Activated B cell treated with CpG ODN at 0.5 μM for 24 hours (primary cell): ENCODE data around the gene MOB3A. TPM values are rescaled to one million over a fixed set of nuclear protein-coding genes. Genes with fewer than 3 reads are reported as not detected.

Experiments
- ATAC-seq: fragments of 200-7000 bp; cut with Tn5 transposase; one replicate; pipeline ENCODE4 v1.10.0; 2021; ENCODE audit warnings: low read depth, mild to moderate bottlenecking, moderate library complexity
- CTCF ChIA-PET: fragments of 350-600 bp; sonication (Branson Sonifier 250); formaldehyde crosslinking; loops from one replicate; lab custom pipeline; 2021; ENCODE audit warnings: antibody characterized with exemption; lab: Charles Lee
- POLR2A ChIA-PET: fragments of 350-600 bp; sonication (Branson Sonifier 250); formaldehyde crosslinking; loops from one replicate; lab custom pipeline; 2021; ENCODE audit warnings: antibody characterized with exemption; lab: Charles Lee
- DNase-seq: peaks from one replicate; pipeline ENCODE4 v3.0.0; 2022
- H3K27ac Mint-ChIP-seq: one replicate; pipeline ENCODE4 v1.8.0; 2020; ENCODE audit warnings: mixed read lengths
- H3K27me3 Mint-ChIP-seq: one replicate; pipeline ENCODE4 v1.8.0; 2021; ENCODE audit warnings: mixed read lengths
- H3K36me3 Mint-ChIP-seq: one replicate; pipeline ENCODE4 v1.8.0; 2021; ENCODE audit warnings: low read depth, mixed read lengths
- H3K4me1 Mint-ChIP-seq: one replicate; pipeline ENCODE4 v1.8.0; 2021; ENCODE audit warnings: mixed read lengths
- H3K4me3 Mint-ChIP-seq: one replicate; pipeline ENCODE4 v1.8.0; 2020; ENCODE audit warnings: mild to moderate bottlenecking, mixed read lengths
- H3K9me3 Mint-ChIP-seq: one replicate; pipeline ENCODE4 v1.8.0; 2020; ENCODE audit warnings: mixed read lengths
- CTCF ChIP-seq: fragments of 200-600 bp; IDR thresholded peaks from one replicate; pipeline ENCODE4 v1.8.0; 2022; ENCODE audit warnings: antibody characterized with exemption, mild to moderate bottlenecking
- intact Hi-C: fragments of 100-400 bp; cut with micrococcal nuclease; formaldehyde crosslinking; loops from one replicate; pipeline ENCODE4 v1.15.1; 2024
- total RNA-seq: library from RNA; stranded (reverse); gene quantifications from 2 replicates; pipeline ENCODE4 v1.2.3, GENCODE V29; 2022

The MOB3A gene
- total RNA-seq, 1 donor from 2014 or later = 189 TPM

- Mint-ChIP-seq H3K36me3 (peaks cover 70% of the 10 kb centered on the region), H3K27me3 (no peaks in the 10 kb centered on the region), H3K27ac (no peak overlapping the region), H3K4me3 (no peak overlapping the region), H3K4me1 (peaks cover 3% of the 10 kb centered on the region), H3K9me3 (no peaks in the 10 kb centered on the region)
- TF ChIP-seq CTCF = no peak
- intact Hi-C loops = no loop called here
- no peak for DNase-seq
- ChIA-PET POLR2A (no interaction called here), CTCF (no interaction called here)
- ATAC-seq = no peak
These were observed 18.7 kb upstream of the MOB3A start for GRCh38 chr19:2114821-2115220.

GRCh38 chr19:2114218-2114617, 18.1 kb upstream of the MOB3A start:
- H3K36me3 Mint-ChIP-seq = peaks cover 73% of the 10 kb centered on the region
- no peak overlapping the region for H3K27ac Mint-ChIP-seq
- H3K27me3 Mint-ChIP-seq = no peaks in the 10 kb centered on the region
- ChIA-PET CTCF (no interaction called here), POLR2A (no interaction called here)
- no peak overlapping the region for H3K4me3 Mint-ChIP-seq
- no peaks in the 10 kb centered on the region for H3K9me3 Mint-ChIP-seq
- DNase-seq (no peak), ATAC-seq (no peak)
- intact Hi-C loops = no loop called here
- TF ChIP-seq CTCF = no peak
- peaks cover 3% of the 10 kb centered on the region for H3K4me1 Mint-ChIP-seq

GRCh38 chr19:2113439-2114211, 17.5 kb upstream of the MOB3A start:
- DNase-seq (no peak), ATAC-seq (peak; percentile 35)
- H3K27ac Mint-ChIP-seq = no peak overlapping the region
- H3K9me3 Mint-ChIP-seq = no peaks in the 10 kb centered on the region
- TF ChIP-seq CTCF = no peak
- intact Hi-C loops = no loop called here
- H3K36me3 Mint-ChIP-seq = peaks cover 71% of the 10 kb centered on the region
- CTCF ChIA-PET = no interaction called here
- peaks cover 3% of the 10 kb centered on the region for H3K4me1 Mint-ChIP-seq
- POLR2A ChIA-PET = no interaction called here
- H3K27me3 Mint-ChIP-seq = no peaks in the 10 kb centered on the region
- no peak overlapping the region for H3K4me3 Mint-ChIP-seq

GRCh38 chr19:2112516-2113320, 16.6 kb upstream of the MOB3A start:
- Mint-ChIP-seq H3K4me1 (peaks cover 3% of the 10 kb centered on the region), H3K27ac (no peak overlapping the region), H3K36me3 (peaks cover 71% of the 10 kb centered on the region), H3K4me3 (no peak overlapping the region), H3K9me3 (no peaks in the 10 kb centered on the region), H3K27me3 (no peaks in the 10 kb centered on the region)
- DNase-seq (no peak), ATAC-seq (no peak)
- intact Hi-C loops = no loop called here
- TF ChIP-seq CTCF = no peak
- ChIA-PET CTCF (no interaction called here), POLR2A (no interaction called here)

- no peak overlapping the region for H3K27ac Mint-ChIP-seq
- peaks cover 3% of the 10 kb centered on the region for H3K4me1 Mint-ChIP-seq
- H3K27me3 Mint-ChIP-seq = no peaks in the 10 kb centered on the region
- intact Hi-C loops = no loop called here
- no peak for DNase-seq
- no peak for ATAC-seq
- ChIA-PET CTCF (no interaction called here), POLR2A (interaction anchor here (0.6 kb wide), 1 partner anchor 27 kb away, joined by 3 read pairs; no protein-coding TSS in a partner anchor)
- no peak for TF ChIP-seq CTCF
- no peaks in the 10 kb centered on the region for H3K9me3 Mint-ChIP-seq
- H3K36me3 Mint-ChIP-seq = peaks cover 73% of the 10 kb centered on the region
- H3K4me3 Mint-ChIP-seq = no peak overlapping the region
These were observed 15.8 kb upstream of the MOB3A start for GRCh38 chr19:2111886-2112285.
